IgD-negative memory B cell (primary cell): Measurements from ENCODE around the gene CASK. TPM values are rescaled to one million over a fixed set of nuclear protein-coding genes. Genes with fewer than 3 reads are reported as not detected.
A peak's percentile ranks its signal among the peaks of the same experiment; 100 is the strongest.

Experiments used
- H3K27ac Mint-ChIP-seq, 3 donors: one replicate each; pipeline ENCODE4 v1.8.0; 2020 to 2022; ENCODE audit warnings: mild to moderate bottlenecking in 3 of 3, mixed read lengths in 3 of 3, moderate library complexity in 1 of 3
- H3K27me3 Mint-ChIP-seq: one replicate; pipeline ENCODE4 v1.8.0; 2021; ENCODE audit warnings: mixed read lengths
- H3K36me3 Mint-ChIP-seq: one replicate; pipeline ENCODE4 v1.8.0; 2020; ENCODE audit warnings: mild to moderate bottlenecking, mixed read lengths
- H3K4me1 Mint-ChIP-seq, 3 donors: one replicate each; pipeline ENCODE4 v1.8.0; 2020 to 2022; ENCODE audit warnings: mixed read lengths in 3 of 3, mild to moderate bottlenecking in 1 of 3
- H3K4me3 Mint-ChIP-seq, 4 donors: one replicate each; pipeline ENCODE4 v1.8.0; 2020 to 2022; ENCODE audit warnings: mild to moderate bottlenecking in 4 of 4, mixed read lengths in 4 of 4, moderate library complexity in 3 of 4
- H3K9me3 Mint-ChIP-seq, 3 donors: one replicate each; pipeline ENCODE4 v1.8.0; 2020 to 2021; ENCODE audit warnings: mixed read lengths in 3 of 3, mild to moderate bottlenecking in 1 of 3
- polyA plus RNA-seq: library from polyadenylated mRNA; unstranded; fragments of 300-500 nt; fragmentation: Illumina TruSeq; gene quantifications from one replicate; pipeline ENCODE4 v1.2.3, GENCODE V29; 2021

Gene CASK
- polyA plus RNA-seq, 1 donor from 2014 or later = 4.3 TPM

GRCh38 chrX:41499984-41500383 is 423.4 kb downstream of the CASK start:
- H3K9me3 Mint-ChIP-seq = peaks cover 3 to 4% (median 4%) of the 10 kb centered on the region in 3 donors
- H3K36me3 Mint-ChIP-seq = no peaks in the 10 kb centered on the region
- H3K27ac Mint-ChIP-seq = no peak overlapping the region
- H3K4me1 Mint-ChIP-seq = no peaks in the 10 kb centered on the region
- no peaks in the 10 kb centered on the region for H3K27me3 Mint-ChIP-seq
- H3K4me3 Mint-ChIP-seq = no peak overlapping the region

GRCh38 chrX:41499195-41499594 is 424.2 kb downstream of the CASK start:
- Mint-ChIP-seq H3K27ac (no peak overlapping the region), H3K9me3 (peaks cover 3 to 4% (median 4%) of the 10 kb centered on the region in 3 donors), H3K36me3 (no peaks in the 10 kb centered on the region), H3K4me3 (no peak overlapping the region), H3K27me3 (no peaks in the 10 kb centered on the region), H3K4me1 (no peaks in the 10 kb centered on the region)

- H3K36me3 Mint-ChIP-seq = no peaks in the 10 kb centered on the region
- H3K27me3 Mint-ChIP-seq = peaks cover 11% of the 10 kb centered on the region
- peaks cover 0 to 4% (median 3%) of the 10 kb centered on the region in 3 donors for H3K4me1 Mint-ChIP-seq
- H3K27ac Mint-ChIP-seq = no peak overlapping the region
- peaks cover 0 to 9% (median 3%) of the 10 kb centered on the region in 3 donors for H3K9me3 Mint-ChIP-seq
- no peak overlapping the region for H3K4me3 Mint-ChIP-seq
These were observed 431.9 kb downstream of the CASK start for GRCh38 chrX:41491267-41492004.

- Mint-ChIP-seq H3K36me3 (no peaks in the 10 kb centered on the region), H3K27me3 (peaks cover 11% of the 10 kb centered on the region), H3K4me1 (peaks cover 0 to 4% (median 3%) of the 10 kb centered on the region in 3 donors), H3K27ac (no peak overlapping the region), H3K4me3 (peak overlapping the region in 1 of 4 donors; percentile 8), H3K9me3 (peaks cover 0 to 6% (median 3%) of the 10 kb centered on the region in 3 donors)
These were observed 432.9 kb downstream of the CASK start for GRCh38 chrX:41490446-41490845.

- Mint-ChIP-seq H3K9me3 (peaks cover 0 to 6% (median 0%) of the 10 kb centered on the region in 3 donors), H3K4me3 (no peak overlapping the region), H3K36me3 (no peaks in the 10 kb centered on the region), H3K27ac (no peak overlapping the region), H3K4me1 (peaks cover 0 to 1% (median 0%) of the 10 kb centered on the region in 3 donors), H3K27me3 (peaks cover 7% of the 10 kb centered on the region)
These were observed 441.1 kb downstream of the CASK start for GRCh38 chrX:41482154-41482850.

GRCh38 chrX:41481264-41482109 is 441.9 kb downstream of the CASK start:
- Mint-ChIP-seq H3K36me3 (no peaks in the 10 kb centered on the region), H3K4me1 (peaks cover 0 to 1% (median 0%) of the 10 kb centered on the region in 3 donors), H3K4me3 (no peak overlapping the region), H3K9me3 (peaks cover 0 to 2% (median 0%) of the 10 kb centered on the region in 3 donors), H3K27me3 (peaks cover 7% of the 10 kb centered on the region), H3K27ac (no peak overlapping the region)

- Mint-ChIP-seq H3K27ac (no peak overlapping the region), H3K36me3 (no peaks in the 10 kb centered on the region)
These were observed 442.7 kb downstream of the CASK start for GRCh38 chrX:41480508-41481260.

GRCh38 chrX:41478381-41478911 is 444.9 kb downstream of the CASK start:
- Mint-ChIP-seq H3K27ac (no peak overlapping the region), H3K4me3 (no peak overlapping the region), H3K4me1 (peaks cover 0 to 1% (median 0%) of the 10 kb centered on the region in 3 donors), H3K27me3 (peaks cover 7% of the 10 kb centered on the region), H3K36me3 (no peaks in the 10 kb centered on the region), H3K9me3 (no peaks in the 10 kb centered on the region)

More at GRCh38 chrX:41480508-41481260, 442.7 kb downstream of the CASK start:
- Mint-ChIP-seq H3K9me3 (no peaks in the 10 kb centered on the region), H3K4me3 (no peak overlapping the region), H3K27me3 (peaks cover 7% of the 10 kb centered on the region), H3K4me1 (peaks cover 0 to 1% (median 0%) of the 10 kb centered on the region in 3 donors)

- Mint-ChIP-seq H3K4me3 (no peak overlapping the region), H3K4me1 (peaks cover 0 to 1% (median 0%) of the 10 kb centered on the region in 3 donors), H3K9me3 (no peaks in the 10 kb centered on the region), H3K27ac (no peak overlapping the region), H3K27me3 (no peaks in the 10 kb centered on the region), H3K36me3 (no peaks in the 10 kb centered on the region)
These were observed 447.6 kb downstream of the CASK start for GRCh38 chrX:41475591-41476241.

- Mint-ChIP-seq H3K4me1 (peaks cover 0 to 1% (median 0%) of the 10 kb centered on the region in 3 donors), H3K27ac (no peak overlapping the region), H3K27me3 (no peaks in the 10 kb centered on the region), H3K4me3 (no peak overlapping the region), H3K9me3 (no peaks in the 10 kb centered on the region), H3K36me3 (no peaks in the 10 kb centered on the region)
These were observed 448.2 kb downstream of the CASK start for GRCh38 chrX:41475191-41475590.

GRCh38 chrX:41474726-41475100 is 448.6 kb downstream of the CASK start:
- no peaks in the 10 kb centered on the region for H3K27me3 Mint-ChIP-seq
- peaks cover 0 to 1% (median 0%) of the 10 kb centered on the region in 3 donors for H3K4me1 Mint-ChIP-seq
- no peak overlapping the region for H3K4me3 Mint-ChIP-seq
- H3K27ac Mint-ChIP-seq = no peak overlapping the region
- H3K9me3 Mint-ChIP-seq = no peaks in the 10 kb centered on the region
- H3K36me3 Mint-ChIP-seq = no peaks in the 10 kb centered on the region

GRCh38 chrX:41473936-41474725 is 449.2 kb downstream of the CASK start:
- Mint-ChIP-seq H3K27me3 (no peaks in the 10 kb centered on the region), H3K36me3 (no peaks in the 10 kb centered on the region), H3K9me3 (no peaks in the 10 kb centered on the region), H3K4me1 (peaks cover 0 to 1% (median 0%) of the 10 kb centered on the region in 3 donors), H3K27ac (no peak overlapping the region), H3K4me3 (no peak overlapping the region)

GRCh38 chrX:41472231-41472815 is 451.0 kb downstream of the CASK start:
- H3K36me3 Mint-ChIP-seq = no peaks in the 10 kb centered on the region
- no peak overlapping the region for H3K27ac Mint-ChIP-seq
- no peaks in the 10 kb centered on the region for H3K4me1 Mint-ChIP-seq
- H3K27me3 Mint-ChIP-seq = no peaks in the 10 kb centered on the region
- H3K4me3 Mint-ChIP-seq = no peak overlapping the region
- no peaks in the 10 kb centered on the region for H3K9me3 Mint-ChIP-seq
